BJ (cell line): ENCODE measurements around the gene CES1. TPM values are rescaled to one million over a fixed set of nuclear protein-coding genes. Genes with fewer than 3 reads are reported as not detected.
"Not testable (repeated sequence)": the region's sequence is repeated elsewhere in the genome, so short reads cannot be mapped to it uniquely, and the experiment has no call there.

ENCODE experiments used
- CTCF ChIA-PET: fragments of 350-600 bp; formaldehyde crosslinking; extraction: SDS; loops from one replicate; lab custom pipeline; 2021; ENCODE audit warnings: antibody characterized with exemption, inconsistent platforms; lab: Yijun Ruan, JAX
- POLR2A ChIA-PET: fragments of 300-600 bp; sonication (Branson Sonifier 250); formaldehyde crosslinking; extraction: SDS; loops from one replicate; lab custom pipeline; 2021; ENCODE audit warnings: antibody characterized with exemption; lab: Charles Lee
- DNase-seq: peaks from one replicate; pipeline ENCODE4 v3.0.0-alpha.2; 2011; ENCODE audit warnings: low read depth
- H3K27me3 ChIP-seq: 2 replicates; pipeline ENCODE4 v1.6.0; 2011; ENCODE audit warnings: low read length; ENCODE audit not compliant: control insufficient read depth, insufficient read depth
- H3K36me3 ChIP-seq: 2 replicates; pipeline ENCODE4 v1.5.1; 2011; ENCODE audit warnings: low read length; ENCODE audit not compliant: control insufficient read depth, insufficient read depth
- H3K4me3 ChIP-seq: 2 replicates; pipeline ENCODE4 v1.5.1; 2011; ENCODE audit warnings: low read depth, mild to moderate bottlenecking, control low read depth, low read length
- CTCF ChIP-seq: IDR thresholded peaks from 2 replicates; pipeline ENCODE4 v1.5.1; 2011; ENCODE audit warnings: low read depth, mild to moderate bottlenecking, control low read depth, inconsistent platforms, low read length, moderate library complexity; ENCODE audit not compliant: insufficient read depth
- polyA plus RNA-seq: library from polyadenylated mRNA; depleted of rRNA; stranded (reverse); fragments of >200 nt; gene quantifications from 2 replicates; pipeline ENCODE4 v1.2.3, GENCODE V29; 2011

Gene CES1
- polyA plus RNA-seq, 1 experiment = 0.69 TPM

- no peak for TF ChIP-seq CTCF
- ChIA-PET POLR2A (no interaction called here), CTCF (interaction anchor here (1.1 kb wide), 1 partner anchor 111 kb away, joined by 3 read pairs; no protein-coding TSS in a partner anchor)
- H3K36me3 ChIP-seq = no peaks in the 10 kb centered on the region
- no peaks in the 10 kb centered on the region for H3K27me3 ChIP-seq
- no peak for DNase-seq
- H3K4me3 ChIP-seq = no peak overlapping the region
Measured at GRCh38 chr16:55822280-55822810, 10.6 kb downstream of the CES1 start.

- CTCF ChIA-PET = no interaction called here
- POLR2A ChIA-PET = no interaction called here
- Histone ChIP-seq H3K36me3 (no peaks in the 10 kb centered on the region), H3K27me3 (no peaks in the 10 kb centered on the region), H3K4me3 (no peak overlapping the region)
- no peak for DNase-seq
- no peak for TF ChIP-seq CTCF
Measured at GRCh38 chr16:55821210-55821609, 11.7 kb downstream of the CES1 start.

DNA sequence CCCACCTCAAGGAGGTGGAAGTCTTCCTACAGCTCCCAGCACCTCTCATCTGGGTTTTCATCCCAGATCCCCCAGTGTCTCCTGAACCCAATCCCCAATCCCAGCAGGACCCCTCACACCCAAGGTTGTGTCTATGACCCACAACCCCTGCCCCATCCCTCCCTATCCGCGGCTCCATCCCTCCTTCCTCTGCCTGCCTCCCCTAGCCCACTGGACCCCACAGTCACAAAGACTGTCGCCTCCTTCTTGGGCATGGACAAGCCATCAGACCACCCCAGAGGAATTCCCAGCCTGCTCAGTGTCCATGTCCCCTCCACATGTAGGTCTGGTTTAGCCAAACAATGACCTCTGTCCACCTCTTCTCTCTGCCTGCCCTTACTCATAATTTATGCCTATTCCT is 12.3 kb downstream of the CES1 start:
- H3K36me3 ChIP-seq = no peaks in the 10 kb centered on the region
- H3K27me3 ChIP-seq = no peaks in the 10 kb centered on the region
- no peak for TF ChIP-seq CTCF
- DNase-seq = no peak
- no peak overlapping the region for H3K4me3 ChIP-seq
- ChIA-PET POLR2A (no interaction called here), CTCF (no interaction called here)

GRCh38 chr16:55817236-55817912 is 15.5 kb downstream of the CES1 start:
- POLR2A ChIA-PET = no interaction called here
- H3K27me3 ChIP-seq = no peaks in the 10 kb centered on the region
- DNase-seq = no peak
- no peaks in the 10 kb centered on the region for H3K36me3 ChIP-seq
- TF ChIP-seq CTCF = no peak
- CTCF ChIA-PET = no interaction called here
- no peak overlapping the region for H3K4me3 ChIP-seq

- POLR2A ChIA-PET, H3K36me3 ChIP-seq, H3K4me3 ChIP-seq, DNase-seq, H3K27me3 ChIP-seq, CTCF ChIA-PET: not testable (repeated sequence)
Measured at GRCh38 chr16:55816222-55816621, 16.7 kb downstream of the CES1 start.

GRCh38 chr16:55815320-55815719 is 17.6 kb downstream of the CES1 start:
- no peaks in the 10 kb centered on the region for H3K27me3 ChIP-seq
- ChIA-PET POLR2A (no interaction called here), CTCF (no interaction called here)
- TF ChIP-seq CTCF = no peak
- no peak overlapping the region for H3K4me3 ChIP-seq
- no peak for DNase-seq
- no peaks in the 10 kb centered on the region for H3K36me3 ChIP-seq

DNA sequence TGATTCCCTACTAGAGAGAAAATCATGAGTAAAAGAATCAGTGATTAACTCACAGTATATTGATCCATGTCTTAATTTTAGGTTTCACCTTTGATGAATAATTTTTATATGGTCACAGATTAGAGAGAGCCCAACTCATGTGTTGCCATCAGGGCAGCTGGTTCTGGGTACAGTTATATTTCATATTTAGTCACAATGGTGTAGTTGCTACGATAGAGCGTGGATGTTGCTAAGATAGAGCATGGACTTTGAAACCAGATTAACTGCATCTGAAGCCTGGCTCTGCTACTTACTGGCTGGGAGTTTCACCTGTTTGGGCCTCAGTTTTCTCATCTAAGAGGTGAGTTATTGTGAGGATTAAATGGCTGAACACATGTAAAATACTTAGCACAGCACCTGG is 18.7 kb downstream of the CES1 start:
- H3K4me3 ChIP-seq, POLR2A ChIA-PET, DNase-seq, H3K36me3 ChIP-seq, H3K27me3 ChIP-seq: not testable (repeated sequence)
- CTCF ChIA-PET = interaction anchor here (1.4 kb wide), 1 partner anchor 349 kb away, joined by 3 read pairs; no protein-coding TSS in a partner anchor

DNA sequence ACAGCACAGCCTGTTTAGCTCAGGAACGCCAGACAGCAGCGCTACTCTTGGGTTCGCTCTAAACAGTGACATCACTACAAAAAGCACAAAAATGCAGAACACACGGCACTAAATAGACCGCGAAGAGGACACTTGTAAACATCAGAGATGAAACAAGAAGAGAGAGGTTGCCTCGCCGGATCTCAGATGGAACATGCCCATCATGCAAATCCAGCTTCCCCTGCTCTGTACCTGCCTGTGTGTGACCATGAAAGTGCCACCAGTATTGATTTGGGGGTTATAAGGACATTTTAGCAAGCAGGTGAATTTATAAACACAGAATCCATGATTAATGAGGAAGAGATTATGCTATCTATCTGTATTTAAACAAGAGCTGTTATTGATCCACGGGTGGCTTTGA is 19.2 kb downstream of the CES1 start:
- CTCF ChIA-PET = interaction anchor here (1.4 kb wide), 1 partner anchor 349 kb away, joined by 3 read pairs; no protein-coding TSS in a partner anchor
- POLR2A ChIA-PET, H3K4me3 ChIP-seq: not testable (repeated sequence)

More for the DNA sequence above, 19.2 kb downstream of the CES1 start:
- not testable (repeated sequence) for H3K36me3 ChIP-seq, H3K27me3 ChIP-seq, DNase-seq
